ENCODE results near the gene TMEM131. TPM values are rescaled to one million over a fixed set of nuclear protein-coding genes. Genes with fewer than 3 reads are reported as not detected.

Gene TMEM131
- total RNA-seq, 1 donor from 2014 or later = 35.3 TPM

DNA sequence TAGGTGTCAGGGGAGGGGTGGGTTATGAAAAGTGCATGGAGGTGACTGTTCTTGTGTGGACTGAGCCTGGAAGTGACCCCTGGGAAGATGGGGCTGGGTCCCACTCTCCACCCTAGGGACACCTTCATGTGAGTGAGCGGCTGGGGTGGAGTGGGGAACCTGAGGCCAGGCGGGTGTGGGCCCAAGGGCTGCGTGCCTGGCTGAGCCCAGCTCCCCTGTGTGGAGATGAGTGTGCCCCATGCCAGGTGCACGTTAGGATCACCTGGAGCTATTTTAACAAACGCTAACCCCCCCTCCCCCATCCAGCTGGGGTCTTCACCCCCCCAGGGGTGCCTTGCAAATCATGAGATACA is 255.9 kb downstream of the TMEM131 start:
- Histone ChIP-seq H3K36me3 (ENCODE audit: insufficient read depth, low read length) (no peaks in the 10 kb centered on the region), H3K4me1 (ENCODE audit: insufficient read depth, low read length) (peaks cover 6% of the 10 kb centered on the region), H3K27ac (ENCODE audit: low read depth, low read length) (no peak overlapping the region), H2AFZ (ENCODE audit: low read depth, low read length) (no peak overlapping the region), H3K9me3 (ENCODE audit: insufficient read depth, low read depth, low read length) (no peaks in the 10 kb centered on the region), H3K79me2 (ENCODE audit: insufficient read depth, low read length) (no peaks in the 10 kb centered on the region), H3K4me3 (ENCODE audit: insufficient read depth, low read depth, low read length) (no peak overlapping the region), H3K9ac (ENCODE audit: low read length) (no peak overlapping the region), H4K20me1 (ENCODE audit: insufficient read depth, low read length) (no peaks in the 10 kb centered on the region), H3K4me2 (ENCODE audit: low read length) (no peak overlapping the region), H3K27me3 (ENCODE audit: insufficient read depth, low read length) (no peaks in the 10 kb centered on the region)
- H3K4me1 Mint-ChIP-seq (ENCODE audit: low read depth, unreplicated experiment) = peaks cover 10% of the 10 kb centered on the region
- no peak overlapping the region for H3K4me3 Mint-ChIP-seq (ENCODE audit: unreplicated experiment)
- H3K9me3 Mint-ChIP-seq (ENCODE audit: unreplicated experiment) = peaks cover 3% of the 10 kb centered on the region
- DNase-seq (ENCODE audit: low read depth) (no peak), FAIRE-seq (no peak)
- TF ChIP-seq, protein P1, sequence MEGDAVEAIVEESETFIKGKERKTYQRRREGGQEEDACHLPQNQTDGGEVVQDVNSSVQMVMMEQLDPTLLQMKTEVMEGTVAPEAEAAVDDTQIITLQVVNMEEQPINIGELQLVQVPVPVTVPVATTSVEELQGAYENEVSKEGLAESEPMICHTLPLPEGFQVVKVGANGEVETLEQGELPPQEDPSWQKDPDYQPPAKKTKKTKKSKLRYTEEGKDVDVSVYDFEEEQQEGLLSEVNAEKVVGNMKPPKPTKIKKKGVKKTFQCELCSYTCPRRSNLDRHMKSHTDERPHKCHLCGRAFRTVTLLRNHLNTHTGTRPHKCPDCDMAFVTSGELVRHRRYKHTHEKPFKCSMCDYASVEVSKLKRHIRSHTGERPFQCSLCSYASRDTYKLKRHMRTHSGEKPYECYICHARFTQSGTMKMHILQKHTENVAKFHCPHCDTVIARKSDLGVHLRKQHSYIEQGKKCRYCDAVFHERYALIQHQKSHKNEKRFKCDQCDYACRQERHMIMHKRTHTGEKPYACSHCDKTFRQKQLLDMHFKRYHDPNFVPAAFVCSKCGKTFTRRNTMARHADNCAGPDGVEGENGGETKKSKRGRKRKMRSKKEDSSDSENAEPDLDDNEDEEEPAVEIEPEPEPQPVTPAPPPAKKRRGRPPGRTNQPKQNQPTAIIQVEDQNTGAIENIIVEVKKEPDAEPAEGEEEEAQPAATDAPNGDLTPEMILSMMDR (IDR thresholded peaks at IDR 0.05; ENCODE audit: insufficient read depth, low read depth, low read length) = no peak
- TF ChIP-seq EZH2 (IDR thresholded peaks at IDR 0.05; ENCODE audit: insufficient read depth, low read length) = no peak
- H3K27ac Mint-ChIP-seq (ENCODE audit: unreplicated experiment) = no peak overlapping the region
- peaks cover 20% of the 10 kb centered on the region for H3K27me3 Mint-ChIP-seq (ENCODE audit: low read depth, unreplicated experiment)
- peaks cover 5% of the 10 kb centered on the region for H3K36me3 Mint-ChIP-seq (ENCODE audit: low read depth, unreplicated experiment)

DNA sequence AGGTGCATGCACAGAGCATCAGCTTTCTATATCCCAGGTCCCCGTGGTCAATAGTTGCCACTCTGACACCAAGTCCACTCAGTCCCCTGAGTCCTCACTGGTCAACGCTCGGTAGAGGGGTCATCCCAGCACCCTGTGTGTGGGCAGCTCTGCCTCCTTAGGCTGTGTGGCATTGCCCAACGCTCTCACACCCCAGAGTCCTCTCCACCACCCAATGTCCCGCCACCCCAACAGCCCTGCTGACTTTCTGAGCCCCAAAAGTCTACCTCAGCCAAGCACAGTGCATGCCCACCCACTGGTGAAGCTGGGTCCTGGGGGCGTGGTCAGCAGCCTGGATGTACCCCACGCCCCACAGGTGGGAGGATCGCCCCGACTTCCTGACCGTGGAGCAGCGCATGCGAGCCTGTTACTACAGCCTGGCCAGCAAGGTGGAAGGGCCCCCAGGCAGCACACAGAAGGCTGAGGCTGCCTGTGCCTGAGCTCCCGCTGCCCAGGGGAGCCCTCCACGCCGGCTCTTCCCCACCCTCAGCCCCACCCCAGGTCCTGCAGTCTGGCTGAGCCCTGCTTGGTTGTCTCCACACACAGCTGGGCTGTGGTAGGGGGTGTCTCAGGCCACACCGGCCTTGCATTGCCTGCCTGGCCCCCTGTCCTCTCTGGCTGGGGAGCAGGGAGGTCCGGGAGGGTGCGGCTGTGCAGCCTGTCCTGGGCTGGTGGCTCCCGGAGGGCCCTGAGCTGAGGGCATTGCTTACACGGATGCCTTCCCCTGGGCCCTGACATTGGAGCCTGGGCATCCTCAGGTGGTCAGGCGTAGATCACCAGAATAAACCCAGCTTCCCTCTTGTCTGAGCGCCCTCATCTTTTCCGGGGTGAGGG is 256.5 kb downstream of the TMEM131 start:
- Histone ChIP-seq H3K4me1 (ENCODE audit: insufficient read depth, low read length) (peaks cover 6% of the 10 kb centered on the region), H3K9ac (ENCODE audit: low read length) (no peak overlapping the region), H3K4me2 (ENCODE audit: low read length) (no peak overlapping the region), H3K27ac (ENCODE audit: low read depth, low read length) (no peak overlapping the region), H3K9me3 (ENCODE audit: insufficient read depth, low read depth, low read length) (no peaks in the 10 kb centered on the region), H3K79me2 (ENCODE audit: insufficient read depth, low read length) (no peaks in the 10 kb centered on the region), H3K4me3 (ENCODE audit: insufficient read depth, low read depth, low read length) (no peak overlapping the region), H4K20me1 (ENCODE audit: insufficient read depth, low read length) (no peaks in the 10 kb centered on the region), H2AFZ (ENCODE audit: low read depth, low read length) (no peak overlapping the region), H3K36me3 (ENCODE audit: insufficient read depth, low read length) (no peaks in the 10 kb centered on the region), H3K27me3 (ENCODE audit: insufficient read depth, low read length) (no peaks in the 10 kb centered on the region)
- no peak for TF ChIP-seq EZH2 (IDR thresholded peaks at IDR 0.05; ENCODE audit: insufficient read depth, low read length)
- TF ChIP-seq, protein P1 (IDR thresholded peaks at IDR 0.05; ENCODE audit: insufficient read depth, low read depth, low read length) = no peak
- no peak for DNase-seq (ENCODE audit: low read depth)
- Mint-ChIP-seq H3K36me3 (ENCODE audit: low read depth, unreplicated experiment) (peaks cover 3% of the 10 kb centered on the region), H3K4me1 (ENCODE audit: low read depth, unreplicated experiment) (peaks cover 7% of the 10 kb centered on the region), H3K9me3 (ENCODE audit: unreplicated experiment) (peaks cover 3% of the 10 kb centered on the region), H3K27me3 (ENCODE audit: low read depth, unreplicated experiment) (peaks cover 20% of the 10 kb centered on the region), H3K27ac (ENCODE audit: unreplicated experiment) (no peak overlapping the region), H3K4me3 (ENCODE audit: unreplicated experiment) (no peak overlapping the region)
- no peak for FAIRE-seq

Measured in astrocyte (in vitro differentiated cells and primary cell).